K562 (cell line): ENCODE results near the gene IFT52. TPM values are rescaled to one million over a fixed set of nuclear protein-coding genes. Genes with fewer than 3 reads are reported as not detected.
A peak's percentile ranks its signal among the peaks of the same experiment; 100 is the strongest.

ENCODE experiments used
- CC2D1A ChIP-seq: fragments of 450-650 bp; IDR thresholded peaks from 2 replicates; pipeline ENCODE4 v1.6.1; 2017; ENCODE audit warnings: mild to moderate bottlenecking
- E2F1 ChIP-seq: sonication (generic); formaldehyde crosslinking; IDR thresholded peaks from 2 replicates; pipeline ENCODE4 v1.8.1; 2023; ENCODE audit warnings: mild to moderate bottlenecking, missing genetic modification reagents, moderate library complexity
- E2F3 ChIP-seq: fragments of 250-450 bp; sonication (Bioruptor Pico); IDR thresholded peaks from 2 replicates; pipeline ENCODE4 v1.4.0; 2020; ENCODE audit warnings: mild to moderate bottlenecking
- E2F8 ChIP-seq: fragments of 450-650 bp; IDR thresholded peaks from 2 replicates; pipeline ENCODE4 v1.7.1; 2018; ENCODE audit warnings: mild to moderate bottlenecking, low read depth; ENCODE audit not compliant: partially characterized antibody
- KDM5B ChIP-seq: fragments of 200-600 bp; sonication (generic); IDR thresholded peaks from 2 replicates; pipeline ENCODE4 v1.6.1; 2012; ENCODE audit warnings: low read depth, mild to moderate bottlenecking, moderate library complexity, low read length, control low read depth, inconsistent platforms; ENCODE audit not compliant: insufficient replicate concordance
- MBD2 ChIP-seq: sonication (generic); IDR thresholded peaks from 2 replicates; pipeline ENCODE4 v1.6.1; 2016; ENCODE audit warnings: low read depth, borderline replicate concordance
- PCBP1 ChIP-seq: fragments of 200-400 bp; formaldehyde crosslinking; IDR thresholded peaks from 2 replicates; pipeline ENCODE4 v1.6.1; 2018; ENCODE audit warnings: mild to moderate bottlenecking, low read depth, low read length; ENCODE audit not compliant: poor library complexity, severe bottlenecking
- PHF8 ChIP-seq: fragments of 200-600 bp; sonication (generic); IDR thresholded peaks from 2 replicates; pipeline ENCODE4 v1.6.1; 2012; ENCODE audit warnings: mixed run types, mild to moderate bottlenecking, inconsistent platforms, low read length, moderate library complexity, borderline replicate concordance
- RFX1 ChIP-seq: fragments of 450-650 bp; IDR thresholded peaks from 2 replicates; pipeline ENCODE4 v1.6.1; 2016; ENCODE audit warnings: mild to moderate bottlenecking, moderate library complexity
- SAP30 ChIP-seq: fragments of 200-600 bp; sonication (generic); IDR thresholded peaks from 2 replicates; pipeline ENCODE4 v1.6.1; 2012; ENCODE audit warnings: borderline replicate concordance, low read depth, mild to moderate bottlenecking, moderate library complexity, low read length, control low read depth, inconsistent platforms; ENCODE audit not compliant: insufficient read depth, poor library complexity, severe bottlenecking
- SIN3B ChIP-seq: fragments of 450-650 bp; IDR thresholded peaks from 2 replicates; pipeline ENCODE4 v1.6.1; 2017; ENCODE audit warnings: low read depth, mild to moderate bottlenecking, moderate library complexity
- SRSF3 ChIP-seq: fragments of 200-400 bp; formaldehyde crosslinking; IDR thresholded peaks from 2 replicates; pipeline ENCODE4 v1.6.1; 2016; ENCODE audit warnings: mild to moderate bottlenecking, low read length, moderate library complexity; ENCODE audit not compliant: insufficient read depth
- THRA ChIP-seq: fragments of 450-650 bp; IDR thresholded peaks from 2 replicates; pipeline ENCODE4 v1.6.1; 2017; ENCODE audit warnings: mild to moderate bottlenecking, moderate library complexity
- ZC3H11A ChIP-seq: IDR thresholded peaks from 2 replicates; pipeline ENCODE4 v1.6.1; 2012; ENCODE audit warnings: low read depth, low read length, improper control_type of control experiment
- ZNF253 ChIP-seq: fragments of 250-450 bp; sonication (Bioruptor Pico); conservative IDR thresholded peaks from 2 replicates; pipeline ENCODE4 v1.6.1; 2021; ENCODE audit warnings: mild to moderate bottlenecking
- polyA plus RNA-seq, 8 experiments: library from polyadenylated mRNA; depleted of rRNA in 4 of 8; stranded (reverse) in 5 of 8; unstranded in 3 of 8; fragments of >200 nt; fragmentation: Nextera tagmentation in 2 of 8; fragmentation: Illumina TruSeq in 1 of 8; extraction: Ambion mirVana in 2 of 8; extraction: Trizol in 1 of 8; gene quantifications; 2 replicates each; pipeline versions ENCODE4 v1.2.1 to v1.2.3, GENCODE V29; 2011 to 2014; ENCODE audit warnings: inconsistent platforms in 1 of 8, missing spikeins in 1 of 8
- total RNA-seq, 7 experiments: library from RNA; depleted of rRNA in 6 of 7; stranded (reverse); fragments of >200 nt in 6 of 7; fragmentation: Illumina TruSeq in 2 of 7; extraction: Trizol in 2 of 7; gene quantifications; 2 replicates each; pipeline versions ENCODE4 v1.2.1 to v1.2.3, GENCODE V29; 2011 to 2021; ENCODE audit warnings: low replicate concordance in 1 of 7
- TF ChIP-seq, protein P1 (sequence below): fragments of 200-800 bp; sonication (Bioruptor generic); IDR thresholded peaks from 2 replicates; pipeline ENCODE4 v1.6.1; 2017; ENCODE audit warnings: missing genetic modification characterization, missing compliant biosample characterization
- TF ChIP-seq, protein P2 (sequence below): fragments of 250-450 bp; sonication (Bioruptor Pico); IDR thresholded peaks from 2 replicates; pipeline ENCODE4 v1.4.0; 2020; ENCODE audit warnings: mild to moderate bottlenecking

The IFT52 gene
- total and polyA plus RNA-seq, 9 of the 15 experiments (the other 6 are each of a cell fraction or from before 2014, with no cell fraction given) = 11.0 to 31.4 (median 20.4) TPM

DNA sequence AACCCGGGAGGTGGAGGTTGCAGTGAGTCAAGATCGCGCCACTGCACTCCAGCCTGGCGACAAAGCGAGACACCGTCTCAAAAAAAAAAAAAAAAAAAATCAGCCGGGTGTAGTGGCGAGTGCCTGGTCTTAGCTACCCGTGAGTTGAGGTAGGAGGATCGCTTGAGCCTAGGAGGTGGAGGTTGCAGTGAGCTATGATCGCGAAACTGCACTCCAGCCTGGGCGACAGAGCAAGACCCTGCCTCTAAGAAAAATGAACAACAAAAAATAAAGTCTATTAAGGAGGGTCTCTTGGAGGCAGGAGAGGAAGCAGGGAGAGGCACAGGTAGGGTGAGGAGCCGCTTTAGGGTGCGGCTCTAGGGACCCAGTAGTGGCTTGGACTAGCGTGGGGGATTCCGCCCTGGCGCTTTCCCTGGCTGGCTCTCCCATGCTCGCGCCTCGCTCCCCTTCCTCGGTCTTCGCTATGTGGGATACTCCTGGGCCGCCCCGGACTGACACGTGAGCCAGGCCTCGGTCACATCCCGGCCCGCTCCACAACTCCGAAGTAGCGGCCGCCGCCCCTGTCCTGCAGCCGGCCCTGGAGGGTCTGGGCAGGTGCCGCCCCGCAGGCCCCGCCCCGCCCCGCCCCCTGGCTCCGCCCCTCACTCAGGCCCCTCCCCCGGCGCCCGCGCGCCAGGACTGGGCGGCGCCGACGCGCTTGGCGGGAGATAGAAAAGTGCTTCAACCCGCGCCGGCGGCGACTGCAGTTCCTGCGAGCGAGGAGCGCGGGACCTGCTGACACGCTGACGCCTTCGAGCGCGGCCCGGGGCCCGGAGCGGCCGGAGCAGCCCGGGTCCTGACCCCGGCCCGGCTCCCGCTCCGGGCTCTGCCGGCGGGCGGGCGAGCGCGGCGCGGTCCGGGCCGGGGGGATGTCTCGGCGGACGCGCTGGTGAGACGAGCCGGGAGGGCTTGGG lies 75.9 kb downstream of the IFT52 start, which contains the start of gene MYBL2 (continued):
- TF ChIP-seq PHF8 (peak; percentile 75; the same call in 1 of the 2 replicates), SIN3B (peak; percentile 57; the same call in 1 of the 2 replicates), ZC3H11A (no peak), ZNF253 (CRISPR knock-in tag) (no peak), MBD2 (0 out of 2 replicates have a peak, but pooled peaks have one; percentile 21), E2F8 (peak; percentile 49), E2F1 (CRISPR knock-in tag) (peak; percentile 62), PCBP1 (peak; percentile 46), CC2D1A (no peak), E2F3 (peak; percentile 88), RFX1 (no peak), THRA (no peak), SRSF3 (no peak), SAP30 (peak; percentile 98), KDM5B (peak; percentile 82)
- TF ChIP-seq, protein P1, sequence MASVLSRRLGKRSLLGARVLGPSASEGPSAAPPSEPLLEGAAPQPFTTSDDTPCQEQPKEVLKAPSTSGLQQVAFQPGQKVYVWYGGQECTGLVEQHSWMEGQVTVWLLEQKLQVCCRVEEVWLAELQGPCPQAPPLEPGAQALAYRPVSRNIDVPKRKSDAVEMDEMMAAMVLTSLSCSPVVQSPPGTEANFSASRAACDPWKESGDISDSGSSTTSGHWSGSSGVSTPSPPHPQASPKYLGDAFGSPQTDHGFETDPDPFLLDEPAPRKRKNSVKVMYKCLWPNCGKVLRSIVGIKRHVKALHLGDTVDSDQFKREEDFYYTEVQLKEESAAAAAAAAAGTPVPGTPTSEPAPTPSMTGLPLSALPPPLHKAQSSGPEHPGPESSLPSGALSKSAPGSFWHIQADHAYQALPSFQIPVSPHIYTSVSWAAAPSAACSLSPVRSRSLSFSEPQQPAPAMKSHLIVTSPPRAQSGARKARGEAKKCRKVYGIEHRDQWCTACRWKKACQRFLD (CRISPR knock-in tag) = no peak
- TF ChIP-seq, protein P2, sequence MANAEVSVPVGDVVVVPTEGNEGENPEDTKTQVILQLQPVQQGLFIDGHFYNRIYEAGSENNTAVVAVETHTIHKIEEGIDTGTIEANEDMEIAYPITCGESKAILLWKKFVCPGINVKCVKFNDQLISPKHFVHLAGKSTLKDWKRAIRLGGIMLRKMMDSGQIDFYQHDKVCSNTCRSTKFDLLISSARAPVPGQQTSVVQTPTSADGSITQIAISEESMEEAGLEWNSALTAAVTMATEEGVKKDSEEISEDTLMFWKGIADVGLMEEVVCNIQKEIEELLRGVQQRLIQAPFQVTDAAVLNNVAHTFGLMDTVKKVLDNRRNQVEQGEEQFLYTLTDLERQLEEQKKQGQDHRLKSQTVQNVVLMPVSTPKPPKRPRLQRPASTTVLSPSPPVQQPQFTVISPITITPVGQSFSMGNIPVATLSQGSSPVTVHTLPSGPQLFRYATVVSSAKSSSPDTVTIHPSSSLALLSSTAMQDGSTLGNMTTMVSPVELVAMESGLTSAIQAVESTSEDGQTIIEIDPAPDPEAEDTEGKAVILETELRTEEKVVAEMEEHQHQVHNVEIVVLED (CRISPR knock-in tag) = peak; percentile 66
